Measurements from ENCODE around the gene MED4.

Gene MED4

DNA sequence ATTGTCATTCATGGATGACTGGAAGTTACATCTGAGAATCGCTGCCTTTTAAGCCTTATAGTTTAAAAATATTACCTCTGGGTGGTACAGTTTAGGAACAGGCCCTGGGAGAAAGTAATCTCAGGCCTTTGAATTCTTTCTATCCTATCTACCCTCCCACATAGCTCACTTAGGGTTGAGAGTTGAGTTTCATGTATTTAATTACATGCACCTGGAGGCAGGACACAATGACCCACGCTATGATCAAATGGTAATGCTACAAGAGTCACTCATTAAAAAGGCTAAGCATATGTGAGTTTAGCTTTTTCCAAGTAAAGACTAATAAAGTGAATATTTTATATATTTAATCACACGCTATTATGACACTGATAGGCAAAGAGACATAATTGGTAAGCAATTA is 25.3 kb upstream of the MED4 start:
- Histone ChIP-seq H3K36me3 (ENCODE audit: control insufficient read depth in 2 of 2, insufficient read depth in 2 of 2, low read length in 2 of 2) (no peaks in the 10 kb centered on the region), H3K4me3 (ENCODE audit: low read length in 2 of 2) (no peak overlapping the region), H3K27ac (ENCODE audit: low read depth in 2 of 2, low read length in 2 of 2) (no peak overlapping the region), H3K27me3 (ENCODE audit: control insufficient read depth in 2 of 2, insufficient read depth in 2 of 2, low read length in 2 of 2) (no peaks in the 10 kb centered on the region), H3K9ac (ENCODE audit: low read depth in 1 of 2, low read length in 2 of 2) (no peak overlapping the region), H3K4me1 (ENCODE audit: control insufficient read depth in 2 of 2, insufficient read depth in 2 of 2, low read length in 2 of 2) (peaks cover 0 to 6% of the 10 kb centered on the region in 2 donors), H3K9me3 (ENCODE audit: control insufficient read depth in 2 of 2, low read length in 2 of 2) (no peaks in the 10 kb centered on the region)

DNA sequence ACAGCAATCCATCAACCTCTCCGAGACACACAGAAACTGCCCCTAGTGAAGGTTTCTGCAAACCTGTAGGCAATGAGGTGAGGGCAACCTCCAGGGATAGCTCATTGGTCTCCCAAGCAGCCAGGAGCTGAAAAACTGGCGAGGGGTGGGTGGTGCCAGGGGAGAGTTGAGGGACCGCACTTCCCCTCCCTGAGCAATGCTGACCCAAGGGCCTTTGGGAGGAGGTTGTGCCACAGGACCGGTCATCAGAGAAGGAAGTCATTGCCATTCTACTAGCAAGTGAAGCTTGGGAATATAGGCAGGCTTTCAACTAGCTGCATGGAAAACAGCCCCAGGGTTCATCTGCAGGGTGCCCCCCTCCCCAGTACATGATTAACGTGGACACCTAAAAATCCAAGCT is 23.1 kb upstream of the MED4 start:
- H3K9me3 ChIP-seq (ENCODE audit: control insufficient read depth in 2 of 2, low read length in 2 of 2) = no peaks in the 10 kb centered on the region
- H3K27ac ChIP-seq (ENCODE audit: low read depth in 2 of 2, low read length in 2 of 2) = no peak overlapping the region
- no peaks in the 10 kb centered on the region for H3K36me3 ChIP-seq (ENCODE audit: control insufficient read depth in 2 of 2, insufficient read depth in 2 of 2, low read length in 2 of 2)
- H3K4me3 ChIP-seq (ENCODE audit: low read length in 2 of 2) = no peak overlapping the region
- H3K27me3 ChIP-seq (ENCODE audit: control insufficient read depth in 2 of 2, insufficient read depth in 2 of 2, low read length in 2 of 2) = no peaks in the 10 kb centered on the region
- no peaks in the 10 kb centered on the region for H3K4me1 ChIP-seq (ENCODE audit: control insufficient read depth in 2 of 2, insufficient read depth in 2 of 2, low read length in 2 of 2)
- no peak overlapping the region for H3K9ac ChIP-seq (ENCODE audit: low read depth in 1 of 2, low read length in 2 of 2)

DNA sequence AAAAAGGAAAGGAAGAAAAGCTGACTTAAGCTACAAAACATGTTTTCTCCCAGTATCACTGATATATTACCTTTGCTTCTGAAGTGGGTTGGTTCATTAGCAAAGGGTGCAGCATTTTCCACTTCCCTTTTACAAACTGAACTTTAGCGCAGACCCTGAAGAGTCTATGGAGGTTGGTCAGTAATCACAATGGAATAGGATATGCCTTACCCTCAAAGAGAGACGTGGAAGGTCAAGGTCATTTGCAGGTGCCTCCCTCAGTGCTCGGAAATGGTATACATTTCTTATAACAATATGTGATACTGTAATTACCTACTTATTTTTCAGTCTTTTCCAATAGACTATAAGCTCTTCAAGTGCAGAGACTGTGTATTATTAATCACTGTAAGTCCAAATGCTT is 21.9 kb upstream of the MED4 start:
- Histone ChIP-seq H3K27me3 (ENCODE audit: control insufficient read depth in 2 of 2, insufficient read depth in 2 of 2, low read length in 2 of 2) (no peaks in the 10 kb centered on the region), H3K36me3 (ENCODE audit: control insufficient read depth in 2 of 2, insufficient read depth in 2 of 2, low read length in 2 of 2) (no peaks in the 10 kb centered on the region), H3K4me1 (ENCODE audit: control insufficient read depth in 2 of 2, insufficient read depth in 2 of 2, low read length in 2 of 2) (no peaks in the 10 kb centered on the region), H3K27ac (ENCODE audit: low read depth in 2 of 2, low read length in 2 of 2) (no peak overlapping the region), H3K9ac (ENCODE audit: low read depth in 1 of 2, low read length in 2 of 2) (no peak overlapping the region), H3K4me3 (ENCODE audit: low read length in 2 of 2) (no peak overlapping the region), H3K9me3 (ENCODE audit: control insufficient read depth in 2 of 2, low read length in 2 of 2) (no peaks in the 10 kb centered on the region)

DNA sequence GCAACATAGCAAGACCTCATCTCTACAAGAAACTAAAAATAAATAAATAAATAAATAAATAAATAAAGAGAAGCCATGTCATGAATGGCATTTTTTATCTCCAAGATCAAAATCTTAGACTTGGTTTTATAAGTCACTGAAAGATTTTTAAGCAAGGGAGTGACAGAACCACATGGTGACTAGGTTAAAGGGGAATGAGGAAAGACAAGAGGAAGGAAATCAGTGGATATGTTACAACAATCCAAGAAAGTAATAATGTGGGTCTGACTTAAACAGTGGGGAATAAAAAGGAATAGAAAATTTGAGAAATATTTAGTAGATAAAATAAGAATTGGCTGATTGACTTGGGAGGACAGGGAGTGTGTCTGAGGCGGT is 18.8 kb upstream of the MED4 start:
- no peak overlapping the region for H3K9ac ChIP-seq (ENCODE audit: low read depth in 1 of 2, low read length in 2 of 2)
- no peaks in the 10 kb centered on the region for H3K9me3 ChIP-seq (ENCODE audit: control insufficient read depth in 2 of 2, low read length in 2 of 2)
- no peaks in the 10 kb centered on the region for H3K4me1 ChIP-seq (ENCODE audit: control insufficient read depth in 2 of 2, insufficient read depth in 2 of 2, low read length in 2 of 2)
- no peak overlapping the region for H3K4me3 ChIP-seq (ENCODE audit: low read length in 2 of 2)
- H3K36me3 ChIP-seq (ENCODE audit: control insufficient read depth in 2 of 2, insufficient read depth in 2 of 2, low read length in 2 of 2) = no peaks in the 10 kb centered on the region
- no peak overlapping the region for H3K27ac ChIP-seq (ENCODE audit: low read depth in 2 of 2, low read length in 2 of 2)
- H3K27me3 ChIP-seq (ENCODE audit: control insufficient read depth in 2 of 2, insufficient read depth in 2 of 2, low read length in 2 of 2) = no peaks in the 10 kb centered on the region

DNA sequence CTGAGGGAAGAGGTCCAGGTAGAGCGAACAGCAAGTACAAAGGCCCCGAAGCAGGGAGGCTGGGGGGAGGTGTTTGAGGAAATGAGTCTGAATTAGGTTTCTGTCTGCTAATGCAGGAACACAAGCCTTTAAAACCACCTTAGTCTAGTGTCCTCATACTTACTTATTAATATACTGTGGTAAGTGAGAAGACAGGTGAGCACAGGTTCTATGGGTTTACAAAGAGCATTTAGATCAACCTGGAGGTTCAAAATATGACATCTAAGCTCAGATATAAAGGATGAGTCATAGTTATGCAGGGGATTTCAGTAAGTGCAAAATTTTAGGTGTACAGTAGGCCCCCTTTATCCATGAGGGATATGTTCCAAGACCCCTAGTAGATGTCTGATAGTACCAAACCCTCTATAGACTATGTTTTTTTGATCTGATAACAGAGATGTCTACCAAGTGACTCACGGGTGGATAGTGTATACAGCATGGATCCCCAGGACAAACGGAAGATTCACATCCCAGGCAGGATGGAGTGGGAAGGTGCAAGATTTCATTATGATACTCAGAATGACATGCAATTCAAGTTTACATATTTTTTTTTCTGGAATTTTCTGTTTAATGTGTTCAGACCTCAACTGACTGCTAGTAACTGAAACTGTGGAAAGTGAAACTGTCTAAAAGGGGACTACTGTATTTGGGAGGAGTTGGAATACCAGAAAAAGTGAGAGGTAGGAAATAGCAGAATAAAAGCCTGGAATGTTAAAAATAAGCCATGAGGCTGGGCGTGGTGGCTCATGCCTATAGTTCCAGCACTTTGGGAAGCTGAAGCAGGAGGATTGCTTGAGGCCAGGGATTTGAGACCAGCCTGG is 18.2 kb upstream of the MED4 start:
- Histone ChIP-seq H3K9me3 (ENCODE audit: control insufficient read depth in 2 of 2, low read length in 2 of 2) (no peaks in the 10 kb centered on the region), H3K27me3 (ENCODE audit: control insufficient read depth in 2 of 2, insufficient read depth in 2 of 2, low read length in 2 of 2) (no peaks in the 10 kb centered on the region), H3K27ac (ENCODE audit: low read depth in 2 of 2, low read length in 2 of 2) (no peak overlapping the region), H3K9ac (ENCODE audit: low read depth in 1 of 2, low read length in 2 of 2) (no peak overlapping the region), H3K4me1 (ENCODE audit: control insufficient read depth in 2 of 2, insufficient read depth in 2 of 2, low read length in 2 of 2) (no peaks in the 10 kb centered on the region), H3K36me3 (ENCODE audit: control insufficient read depth in 2 of 2, insufficient read depth in 2 of 2, low read length in 2 of 2) (no peaks in the 10 kb centered on the region), H3K4me3 (ENCODE audit: low read length in 2 of 2) (no peak overlapping the region)

DNA sequence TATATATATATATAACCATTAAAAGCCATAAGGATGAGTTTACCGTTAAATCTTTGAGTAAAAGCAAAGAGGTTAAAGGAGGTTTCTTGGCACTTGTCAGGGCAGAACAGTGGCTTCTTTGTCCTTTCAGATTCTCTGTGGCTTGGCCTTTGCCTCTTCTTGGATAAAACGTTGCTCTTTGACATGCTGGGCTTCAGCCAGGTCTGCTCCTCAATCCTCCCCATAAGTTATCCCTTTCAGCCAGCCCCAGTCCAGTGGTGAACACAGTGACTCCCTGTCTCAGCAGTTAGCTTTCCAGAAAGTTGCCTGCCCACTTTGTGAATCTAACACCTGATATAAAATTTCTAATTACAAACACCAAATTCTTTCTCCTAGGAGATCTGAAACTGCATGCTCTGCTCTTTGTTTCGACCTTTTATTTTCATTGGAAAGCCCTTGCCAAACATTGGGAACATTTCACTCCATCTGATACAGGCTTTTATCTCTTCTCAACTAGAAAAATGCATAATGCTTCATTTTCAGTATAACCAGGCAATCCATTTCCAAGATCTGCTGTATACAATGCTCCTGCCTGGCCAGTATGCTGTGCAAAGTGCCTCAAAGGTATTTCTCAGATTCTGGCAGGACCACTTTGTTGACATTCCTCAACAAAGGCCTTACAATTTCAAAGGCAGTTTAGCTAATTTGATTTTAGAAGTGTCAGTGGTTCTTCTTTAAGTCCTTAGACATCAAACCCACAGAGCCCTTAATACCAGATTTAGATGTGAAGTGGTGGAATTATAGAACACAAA is 16.2 kb upstream of the MED4 start:
- H3K4me1 ChIP-seq (ENCODE audit: control insufficient read depth in 2 of 2, insufficient read depth in 2 of 2, low read length in 2 of 2) = no peaks in the 10 kb centered on the region
- H3K27ac ChIP-seq (ENCODE audit: low read depth in 2 of 2, low read length in 2 of 2) = no peak overlapping the region
- H3K4me3 ChIP-seq (ENCODE audit: low read length in 2 of 2) = no peak overlapping the region
- H3K9ac ChIP-seq (ENCODE audit: low read depth in 1 of 2, low read length in 2 of 2) = no peak overlapping the region
- H3K27me3 ChIP-seq (ENCODE audit: control insufficient read depth in 2 of 2, insufficient read depth in 2 of 2, low read length in 2 of 2) = no peaks in the 10 kb centered on the region
- H3K9me3 ChIP-seq (ENCODE audit: control insufficient read depth in 2 of 2, low read length in 2 of 2) = no peaks in the 10 kb centered on the region
- no peaks in the 10 kb centered on the region for H3K36me3 ChIP-seq (ENCODE audit: control insufficient read depth in 2 of 2, insufficient read depth in 2 of 2, low read length in 2 of 2)

DNA sequence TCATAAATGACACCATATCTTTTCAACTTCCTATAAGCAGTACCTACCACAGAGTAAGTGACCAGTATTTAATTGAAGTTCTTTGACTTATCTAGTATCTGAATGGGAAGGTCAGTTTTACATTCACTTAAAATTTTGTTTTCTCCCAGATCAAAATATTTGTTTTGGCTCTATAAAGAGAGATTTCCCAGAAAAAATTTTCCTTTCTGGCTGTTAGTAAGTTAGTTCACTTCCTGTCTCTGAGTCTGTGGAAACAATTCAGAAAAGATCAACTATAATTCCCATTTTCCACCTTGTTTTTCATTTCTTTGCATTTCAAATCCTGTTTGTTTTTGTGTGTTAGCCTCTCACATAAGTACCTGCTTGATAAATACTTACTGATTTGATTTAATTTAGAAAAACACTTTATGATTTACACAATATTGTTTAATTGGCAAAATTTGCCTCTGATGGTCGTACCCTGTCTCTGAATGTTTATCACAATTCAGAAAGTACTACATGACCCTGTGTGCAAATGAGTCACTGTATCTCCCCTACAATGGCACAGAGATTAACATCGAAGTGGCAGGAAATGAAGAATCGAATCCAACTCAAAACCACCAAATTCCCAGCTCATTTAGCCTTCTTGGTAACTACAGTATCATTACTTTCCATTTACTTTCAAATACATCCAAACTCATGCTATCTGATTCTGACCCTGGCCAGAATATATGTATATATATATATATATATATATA is 15.4 kb upstream of the MED4 start:
- no peak overlapping the region for H3K9ac ChIP-seq (ENCODE audit: low read depth in 1 of 2, low read length in 2 of 2)
- no peaks in the 10 kb centered on the region for H3K27me3 ChIP-seq (ENCODE audit: control insufficient read depth in 2 of 2, insufficient read depth in 2 of 2, low read length in 2 of 2)
- H3K4me3 ChIP-seq (ENCODE audit: low read length in 2 of 2) = no peak overlapping the region
- no peaks in the 10 kb centered on the region for H3K36me3 ChIP-seq (ENCODE audit: control insufficient read depth in 2 of 2, insufficient read depth in 2 of 2, low read length in 2 of 2)
- H3K4me1 ChIP-seq (ENCODE audit: control insufficient read depth in 2 of 2, insufficient read depth in 2 of 2, low read length in 2 of 2) = no peaks in the 10 kb centered on the region
- H3K27ac ChIP-seq (ENCODE audit: low read depth in 2 of 2, low read length in 2 of 2) = no peak overlapping the region
- H3K9me3 ChIP-seq (ENCODE audit: control insufficient read depth in 2 of 2, low read length in 2 of 2) = no peaks in the 10 kb centered on the region

DNA sequence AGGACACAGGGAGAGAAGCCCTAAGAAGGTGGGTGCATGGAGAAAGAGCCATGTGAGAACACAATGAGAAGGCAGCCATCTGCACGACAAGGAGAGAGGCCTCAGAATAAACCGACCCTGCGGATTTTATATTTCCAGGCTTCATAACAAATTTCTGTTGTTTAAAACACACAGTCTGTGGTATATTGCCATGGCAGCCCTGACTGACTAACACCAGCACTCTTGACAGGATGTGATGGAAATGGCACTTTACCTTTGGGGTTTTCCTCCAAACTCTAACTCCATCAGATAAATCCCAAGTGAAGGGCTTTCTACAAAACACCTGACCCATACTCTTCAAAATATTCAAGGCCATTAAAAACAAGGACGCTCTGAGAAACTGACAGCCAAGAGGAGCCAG is 13.2 kb upstream of the MED4 start:
- Histone ChIP-seq H3K27ac (ENCODE audit: low read depth in 2 of 2, low read length in 2 of 2) (no peak overlapping the region), H3K27me3 (ENCODE audit: control insufficient read depth in 2 of 2, insufficient read depth in 2 of 2, low read length in 2 of 2) (no peaks in the 10 kb centered on the region), H3K36me3 (ENCODE audit: control insufficient read depth in 2 of 2, insufficient read depth in 2 of 2, low read length in 2 of 2) (no peaks in the 10 kb centered on the region), H3K4me1 (ENCODE audit: control insufficient read depth in 2 of 2, insufficient read depth in 2 of 2, low read length in 2 of 2) (no peaks in the 10 kb centered on the region), H3K9ac (ENCODE audit: low read depth in 1 of 2, low read length in 2 of 2) (no peak overlapping the region), H3K4me3 (ENCODE audit: low read length in 2 of 2) (no peak overlapping the region), H3K9me3 (ENCODE audit: control insufficient read depth in 2 of 2, low read length in 2 of 2) (no peaks in the 10 kb centered on the region)

DNA sequence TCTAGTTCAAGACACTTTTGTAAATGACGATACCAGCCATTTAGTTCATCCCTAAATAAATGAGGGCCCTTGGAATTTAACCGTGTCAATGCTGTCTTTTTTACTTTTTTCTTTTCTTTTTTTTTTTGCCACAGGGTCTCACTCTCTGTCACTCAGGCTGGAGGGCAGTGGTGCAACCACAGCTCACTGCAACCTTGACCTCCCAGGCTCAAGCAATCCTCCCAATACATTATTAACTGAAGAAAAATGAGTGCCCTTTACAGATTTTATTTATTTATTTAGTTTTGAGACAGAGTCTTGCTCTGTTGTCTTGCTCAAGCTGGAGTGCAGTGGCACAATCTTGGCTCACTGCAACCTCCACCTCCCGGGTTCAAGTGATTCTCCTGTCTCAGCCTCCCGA is 2.9 kb upstream of the MED4 start:
- no peaks in the 10 kb centered on the region for H3K9me3 ChIP-seq (ENCODE audit: control insufficient read depth in 2 of 2, low read length in 2 of 2)
- H3K4me3 ChIP-seq (ENCODE audit: low read length in 2 of 2) = no peak overlapping the region
- peaks cover 10 to 12% of the 10 kb centered on the region in 2 donors for H3K4me1 ChIP-seq (ENCODE audit: control insufficient read depth in 2 of 2, insufficient read depth in 2 of 2, low read length in 2 of 2)
- no peaks in the 10 kb centered on the region for H3K27me3 ChIP-seq (ENCODE audit: control insufficient read depth in 2 of 2, insufficient read depth in 2 of 2, low read length in 2 of 2)
- H3K9ac ChIP-seq (ENCODE audit: low read depth in 1 of 2, low read length in 2 of 2) = no peak overlapping the region
- H3K27ac ChIP-seq (ENCODE audit: low read depth in 2 of 2, low read length in 2 of 2) = no peak overlapping the region
- H3K36me3 ChIP-seq (ENCODE audit: control insufficient read depth in 2 of 2, insufficient read depth in 2 of 2, low read length in 2 of 2) = no peaks in the 10 kb centered on the region

DNA sequence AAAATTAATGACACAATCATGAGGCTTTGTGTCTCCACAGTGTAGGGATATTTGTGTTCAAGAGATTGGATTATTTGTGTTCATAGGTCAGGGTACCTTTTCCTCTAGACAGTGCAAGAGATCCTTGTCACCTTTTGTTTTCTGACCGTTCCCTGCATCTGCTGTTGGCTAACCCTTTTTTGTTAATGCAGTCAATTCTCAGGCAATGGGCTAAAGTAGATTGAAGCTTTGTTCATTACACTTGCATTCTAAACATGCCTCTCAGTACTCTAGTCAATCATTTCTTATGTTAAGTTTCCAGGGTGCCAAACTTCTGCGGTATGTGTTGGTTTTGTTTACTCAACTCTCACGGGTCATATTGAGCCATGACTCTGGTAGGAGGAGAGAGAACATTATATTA is 1.8 kb upstream of the MED4 start:
- Histone ChIP-seq H3K27me3 (ENCODE audit: control insufficient read depth in 2 of 2, insufficient read depth in 2 of 2, low read length in 2 of 2) (no peaks in the 10 kb centered on the region), H3K9ac (ENCODE audit: low read depth in 1 of 2, low read length in 2 of 2) (no peak overlapping the region), H3K4me3 (ENCODE audit: low read length in 2 of 2) (no peak overlapping the region), H3K9me3 (ENCODE audit: control insufficient read depth in 2 of 2, low read length in 2 of 2) (no peaks in the 10 kb centered on the region), H3K36me3 (ENCODE audit: control insufficient read depth in 2 of 2, insufficient read depth in 2 of 2, low read length in 2 of 2) (no peaks in the 10 kb centered on the region), H3K27ac (ENCODE audit: low read depth in 2 of 2, low read length in 2 of 2) (no peak overlapping the region), H3K4me1 (ENCODE audit: control insufficient read depth in 2 of 2, insufficient read depth in 2 of 2, low read length in 2 of 2) (peaks cover 10 to 12% of the 10 kb centered on the region in 2 donors)
